CD4-positive, alpha-beta T cell treated with Interleukin-1 beta for 1 hour (primary cell): ENCODE data around the gene CENPA.
"Not testable (repeated sequence)": the region's sequence is repeated elsewhere in the genome, so short reads cannot be mapped to it uniquely, and the experiment has no call there.

Source experiments
- DNase-seq, 2 donors: peaks; one replicate each; pipeline ENCODE4 v3.0.0-alpha.2; 2020 to 2022

CENPA gene

DNA sequence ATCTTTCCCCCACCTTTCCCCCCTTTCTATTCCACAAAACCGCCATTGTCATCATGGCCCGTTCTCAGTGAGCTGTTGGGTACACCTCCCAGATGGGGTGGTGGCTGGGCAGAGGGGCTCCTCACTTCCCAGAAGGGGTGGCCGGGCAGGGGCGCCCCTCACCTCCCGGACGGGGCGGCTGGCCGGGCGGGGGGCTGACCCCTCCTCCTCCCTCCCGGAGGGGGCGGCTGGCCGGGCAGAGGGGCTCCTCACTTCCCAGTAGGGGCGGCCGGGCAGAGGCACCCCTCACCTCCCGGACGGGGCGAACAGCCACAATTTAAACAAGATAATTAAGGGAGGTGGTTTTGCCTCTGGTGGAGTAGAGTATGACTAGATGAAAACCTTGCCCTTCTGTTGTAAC is 9.3 kb downstream of the CENPA start:
- DNase-seq = not testable (repeated sequence)

DNA sequence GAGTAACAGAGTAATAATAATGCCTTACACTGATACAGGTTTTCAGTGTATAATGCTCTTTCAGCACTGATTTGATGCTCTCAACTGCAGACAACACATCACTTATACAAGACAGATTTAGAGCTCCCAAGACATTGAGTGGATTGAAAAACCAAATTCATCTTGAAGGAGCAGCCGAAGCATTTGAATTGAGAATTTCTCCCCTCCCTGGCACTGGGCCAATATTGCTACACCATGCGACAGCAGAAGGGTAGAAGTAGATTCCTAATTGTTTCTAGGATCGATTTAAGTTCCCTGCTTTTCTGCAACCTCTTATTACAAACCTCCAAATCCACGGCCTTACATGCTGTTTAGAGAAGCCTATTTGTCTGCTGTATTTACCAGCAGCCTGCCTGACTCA is 15.5 kb downstream of the CENPA start:
- DNase-seq = no peak

DNA sequence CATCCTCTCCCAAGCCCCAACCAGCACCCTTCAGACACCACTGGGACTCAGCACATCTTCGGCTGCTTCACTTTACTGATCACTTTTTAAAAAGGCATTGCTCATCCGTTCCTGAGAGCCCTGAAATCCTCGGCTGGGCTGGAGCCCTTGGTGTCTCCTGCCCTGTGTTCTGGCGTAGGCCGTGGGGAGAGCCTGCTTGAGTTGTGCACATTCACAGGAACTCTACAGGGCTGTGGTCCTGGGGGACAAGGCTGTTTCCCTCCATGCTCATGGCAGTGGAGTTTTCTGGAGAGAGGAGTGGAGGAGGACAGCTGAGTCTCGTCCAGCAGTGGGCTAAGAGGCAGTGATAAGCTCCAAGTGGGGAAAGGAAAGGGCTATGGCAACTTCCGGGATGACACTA is 15.9 kb downstream of the CENPA start:
- DNase-seq = no peak

DNA sequence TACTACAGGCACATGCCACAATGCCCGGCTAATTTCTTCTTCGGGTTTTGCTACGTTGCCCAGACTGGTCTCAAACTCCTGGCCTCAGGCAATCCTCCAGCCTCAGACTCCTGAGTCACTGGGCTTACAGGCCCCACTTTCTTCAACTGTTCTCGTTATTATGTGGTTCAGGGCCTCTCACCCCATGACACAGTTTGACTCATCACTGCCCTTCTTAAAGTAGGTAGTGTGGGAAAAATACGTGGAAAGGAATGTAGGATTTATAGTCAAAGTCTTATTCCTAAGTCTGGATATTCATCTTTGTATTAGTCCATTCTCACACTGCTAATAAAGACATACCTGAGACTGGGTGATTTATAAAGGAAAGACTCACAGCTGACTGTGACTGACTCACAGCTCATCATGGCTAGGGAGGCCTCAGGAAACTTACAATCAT is 19.4 kb downstream of the CENPA start:
- no peak for DNase-seq

DNA sequence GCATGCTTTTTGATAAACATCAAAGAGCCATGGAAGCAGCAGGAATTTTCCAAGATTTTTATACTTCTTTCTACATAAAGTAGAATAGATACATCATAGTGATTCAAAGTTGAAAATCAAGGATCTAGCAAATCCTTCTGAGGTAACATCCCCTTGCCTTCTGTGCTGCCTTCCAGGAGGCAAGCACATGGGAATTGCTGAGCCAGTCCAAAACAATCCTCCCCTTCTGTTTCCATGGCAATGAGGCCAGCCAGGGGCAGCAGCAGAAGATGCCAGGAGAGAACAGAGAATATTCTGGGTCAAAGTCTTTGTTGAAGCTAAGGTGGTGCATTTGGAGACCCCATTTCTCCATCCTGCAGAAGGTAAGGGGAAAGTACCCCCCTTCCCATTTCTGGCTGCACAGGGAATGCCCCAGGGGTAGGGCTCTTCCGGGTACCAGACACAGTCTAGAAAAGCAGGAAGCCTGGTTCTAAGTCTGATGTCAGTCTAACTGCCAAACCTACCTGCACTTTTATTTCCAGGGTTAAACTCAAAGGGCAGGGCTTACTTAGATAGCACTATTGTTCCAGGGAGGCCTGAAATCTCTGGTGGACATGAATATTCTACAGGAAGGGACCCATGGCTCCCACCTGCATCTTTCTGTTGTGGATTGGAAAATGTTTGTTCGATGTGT is 22.1 kb downstream of the CENPA start:
- DNase-seq = no peak

DNA sequence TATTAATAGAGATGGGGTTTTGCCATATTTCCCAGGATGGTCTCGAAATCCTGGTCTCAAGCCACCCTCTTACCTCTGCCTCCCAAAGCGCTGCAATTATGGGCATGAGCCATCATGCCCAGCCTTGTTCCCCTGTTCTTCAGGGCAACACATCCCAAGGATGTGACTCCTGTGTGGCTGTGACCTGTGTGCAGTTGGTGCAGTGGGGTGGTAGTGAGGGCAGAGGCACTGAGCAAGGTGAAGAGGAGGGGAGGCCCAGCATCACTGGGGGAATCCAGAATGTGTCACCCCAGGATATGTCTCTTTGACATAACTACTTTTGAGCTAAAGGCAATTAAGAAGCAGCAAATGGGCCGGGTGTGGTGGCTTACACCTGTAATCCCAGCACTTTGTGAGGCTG is 23.4 kb downstream of the CENPA start:
- DNase-seq = no peak

DNA sequence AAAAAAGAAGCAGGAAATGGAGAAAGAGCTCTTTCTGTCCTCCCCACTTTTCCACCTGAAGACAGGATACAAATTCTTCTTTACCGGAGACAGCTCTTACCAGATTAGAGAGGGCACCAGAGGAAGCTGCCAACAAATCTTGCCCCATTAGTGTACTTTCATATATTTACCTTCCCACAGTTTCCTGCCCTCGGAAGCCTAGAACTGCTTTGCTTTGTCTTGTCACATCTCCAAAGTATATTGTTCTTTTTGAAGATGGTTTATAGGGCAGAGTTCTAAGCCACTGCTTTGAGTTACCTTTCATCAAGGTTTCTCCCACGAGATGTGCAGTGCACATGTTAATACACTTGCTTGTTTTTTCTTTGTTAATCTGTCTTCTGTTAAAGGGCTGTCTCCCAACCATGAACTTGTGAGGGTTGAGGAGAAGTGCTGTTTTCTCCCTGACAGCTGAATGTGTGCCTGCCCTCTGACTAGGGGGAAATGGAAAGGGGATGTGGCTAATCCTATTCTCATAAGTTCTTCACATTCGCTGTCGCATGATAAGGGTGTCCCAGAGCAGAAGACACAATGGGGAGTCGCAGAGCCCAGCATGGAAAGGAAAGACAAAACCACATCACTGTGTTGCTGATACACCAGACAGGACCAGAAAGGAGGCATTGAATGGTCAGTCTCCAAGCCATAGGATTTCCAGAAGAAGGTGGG is 24.2 kb downstream of the CENPA start:
- DNase-seq = no peak

DNA sequence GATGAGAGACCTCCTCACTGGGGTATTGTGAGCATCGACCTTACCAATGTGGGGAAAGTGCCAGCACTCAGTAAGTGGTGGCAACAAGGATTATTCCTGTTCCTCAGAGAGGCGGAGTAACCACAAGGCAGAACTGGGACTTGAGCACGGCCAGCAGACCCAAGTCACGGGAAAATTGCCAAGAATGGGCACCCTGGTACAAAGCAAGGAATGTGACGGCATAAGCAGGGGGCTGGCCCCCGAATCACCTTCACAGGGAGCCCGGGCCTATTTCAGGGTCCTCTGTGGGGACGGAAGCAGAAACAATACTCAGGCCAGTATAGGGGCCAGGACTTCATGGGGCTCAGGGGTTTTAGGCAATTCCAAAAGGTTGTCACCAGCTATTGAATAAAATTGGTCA is 25.4 kb downstream of the CENPA start:
- DNase-seq = no peak

DNA sequence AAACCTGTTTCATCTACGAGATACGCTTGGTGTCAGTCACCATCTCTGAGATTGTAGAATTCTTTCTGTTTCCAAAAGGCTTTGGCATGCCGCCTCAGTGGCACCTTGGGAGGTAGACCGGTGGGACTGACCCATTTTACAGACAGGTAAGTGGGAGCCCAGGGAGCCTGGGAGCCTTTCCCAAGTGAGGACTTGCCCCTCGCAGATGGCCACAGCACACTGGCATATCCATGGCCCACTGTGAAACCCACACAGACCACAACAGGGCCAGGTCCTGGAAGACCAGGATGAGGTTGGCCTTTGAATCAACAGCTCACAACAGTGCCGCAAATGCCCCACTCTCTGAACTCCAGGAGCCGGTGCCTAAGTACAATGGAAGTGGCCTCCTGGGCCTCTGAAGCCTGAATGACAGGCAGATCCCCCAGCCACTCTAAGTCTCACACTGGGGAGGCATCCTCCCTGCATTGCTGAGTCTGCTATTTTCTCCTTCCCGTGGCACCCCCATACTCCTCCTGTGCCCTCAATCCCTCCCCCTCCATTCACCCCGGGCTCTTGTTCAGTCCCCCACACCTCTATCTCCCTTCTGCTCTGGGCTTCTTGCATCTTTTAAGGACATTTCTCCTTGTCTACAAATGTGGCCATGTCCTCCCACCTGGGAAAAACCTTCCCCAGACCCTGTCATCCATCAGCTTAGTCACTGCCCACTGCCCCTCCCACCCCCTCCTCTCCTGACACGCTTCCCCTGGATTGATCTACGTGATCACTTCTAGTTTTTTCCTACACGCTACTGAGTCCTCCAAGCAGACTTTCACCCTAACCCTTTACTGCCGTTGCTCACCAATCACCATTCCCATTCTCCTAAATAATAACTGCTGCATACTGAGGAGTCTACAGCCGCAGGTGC is 26.2 kb downstream of the CENPA start:
- DNase-seq = no peak

DNA sequence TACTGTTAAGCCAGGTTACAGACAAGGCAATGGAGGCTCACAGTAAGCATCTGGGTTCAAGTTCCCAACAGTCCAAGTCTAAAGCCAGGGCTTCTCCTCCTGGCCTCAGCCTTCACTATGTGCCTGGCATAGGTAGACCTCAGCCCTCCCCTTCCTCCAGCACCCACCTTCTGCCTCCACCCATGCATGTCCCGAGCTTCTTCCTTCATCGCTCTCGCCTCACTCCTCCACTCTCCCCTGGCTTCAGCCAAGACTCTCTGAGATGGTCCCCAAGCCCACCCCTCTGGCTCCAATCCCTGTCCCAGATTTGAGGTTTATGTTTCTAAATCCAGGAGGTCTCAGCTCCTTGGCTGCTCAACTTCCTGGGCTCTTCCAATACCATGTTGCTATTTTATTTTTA is 26.9 kb downstream of the CENPA start:
- no peak for DNase-seq

DNA sequence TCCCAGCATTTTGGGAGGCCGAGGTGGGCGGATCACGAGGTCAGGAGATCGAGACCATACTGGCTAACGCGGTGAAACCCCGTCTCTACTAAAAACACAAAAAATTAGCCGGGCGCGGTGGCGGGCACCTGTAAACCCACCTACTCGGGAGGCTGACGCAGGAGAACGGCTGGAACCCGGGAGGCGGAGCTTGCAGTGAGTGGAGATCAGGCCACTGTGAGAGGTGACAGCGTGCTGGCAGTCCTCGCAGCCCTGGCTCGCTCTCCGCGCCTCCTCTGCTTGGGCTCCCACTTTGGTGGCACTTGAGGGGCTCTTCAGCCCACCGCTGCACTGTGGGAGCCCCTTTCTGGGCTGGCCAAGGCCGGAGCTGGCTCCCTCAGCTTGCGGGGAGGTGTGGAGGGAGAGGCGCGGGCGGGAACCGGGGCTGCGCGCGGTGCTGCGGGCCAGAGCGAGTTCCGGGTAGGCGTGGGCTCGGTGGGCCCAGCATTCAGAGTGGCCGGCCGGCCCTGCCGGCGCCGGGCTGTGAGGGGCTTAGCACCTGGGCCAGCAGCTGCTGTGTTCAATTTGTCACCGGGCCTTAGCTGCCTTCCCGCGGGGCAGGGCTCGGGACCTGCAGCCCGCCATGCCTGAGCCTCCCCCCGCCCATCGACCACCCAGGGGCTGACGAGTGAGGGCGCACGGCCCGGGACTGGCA is 28.4 kb downstream of the CENPA start:
- DNase-seq = not testable (repeated sequence)

DNA sequence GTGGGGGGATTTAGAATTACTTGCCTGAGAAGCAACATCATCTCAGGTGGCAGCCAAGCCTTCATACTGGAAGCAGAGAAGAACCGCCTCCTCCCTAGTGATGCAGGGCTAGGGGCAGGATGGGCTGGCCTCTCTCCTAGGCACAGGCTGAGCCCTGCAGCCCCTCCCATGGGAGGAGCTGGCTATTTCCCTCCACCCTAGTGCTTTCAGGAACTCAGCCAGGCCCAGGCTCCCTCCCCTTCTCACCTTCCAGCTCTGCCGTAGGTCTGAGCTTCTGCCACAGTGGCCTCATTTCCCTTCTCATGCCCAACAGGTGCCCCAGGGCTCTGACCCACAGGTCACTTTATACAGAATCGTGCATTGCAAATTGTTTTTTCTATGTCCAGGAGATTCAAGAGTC is 31.0 kb downstream of the CENPA start:
- DNase-seq = no peak

DNA sequence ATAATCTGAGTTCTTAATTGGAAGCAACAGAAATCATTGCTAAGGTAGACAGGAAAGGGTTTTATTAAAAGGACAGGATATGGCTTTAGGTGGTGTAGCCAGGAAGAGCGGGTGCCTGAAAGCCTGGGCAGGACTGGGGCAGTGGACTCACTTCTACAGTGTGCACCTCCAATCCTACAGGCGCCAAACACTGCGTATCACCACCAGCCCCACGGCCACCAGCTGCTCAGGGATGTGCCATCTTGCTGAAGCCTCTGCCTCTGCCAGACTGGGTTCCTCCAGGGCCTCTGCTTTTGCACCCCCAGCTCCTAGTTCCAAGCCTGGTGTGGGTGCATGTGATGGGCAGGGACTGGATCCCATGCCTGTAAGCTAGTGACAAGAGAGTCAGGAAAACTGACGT is 32.4 kb downstream of the CENPA start:
- DNase-seq = no peak

DNA sequence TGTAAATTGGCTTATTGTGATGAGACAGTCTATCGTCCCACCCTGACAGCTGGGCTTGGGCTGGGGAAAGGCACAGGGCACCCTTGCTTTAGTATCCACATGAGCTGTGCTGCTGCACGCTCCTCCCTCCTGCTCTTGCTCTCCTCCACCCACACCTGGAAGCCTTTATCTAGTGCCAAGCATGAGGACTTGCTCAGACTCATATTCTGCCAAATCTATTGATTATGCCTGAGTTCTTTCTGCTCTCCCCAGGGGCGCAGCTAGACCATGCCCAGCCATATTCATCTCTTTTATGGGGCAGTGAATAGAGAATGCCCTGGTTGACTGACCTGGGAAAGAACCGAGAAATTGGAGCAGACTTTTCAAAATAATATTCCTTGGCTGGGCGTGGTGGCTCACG is 33.1 kb downstream of the CENPA start:
- DNase-seq = no peak

DNA sequence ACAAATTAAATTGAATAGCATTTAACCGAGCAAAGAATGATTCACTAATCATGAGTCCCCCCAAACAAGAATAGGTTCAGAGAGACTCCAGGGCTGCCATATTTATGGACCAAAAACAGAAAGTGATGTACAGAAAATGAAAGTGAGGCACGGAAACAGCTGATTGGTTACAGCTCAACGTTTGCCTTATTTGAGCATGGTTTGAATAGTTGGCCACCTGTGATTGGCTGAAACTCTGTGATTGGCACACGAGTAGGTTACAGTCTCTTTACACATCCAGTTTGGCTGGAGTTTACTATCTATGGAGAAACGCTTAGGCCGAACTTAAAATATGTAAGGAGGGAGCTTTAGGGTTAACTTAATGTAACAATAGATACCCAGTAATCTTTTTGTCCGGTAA is 35.1 kb downstream of the CENPA start:
- no peak for DNase-seq

DNA sequence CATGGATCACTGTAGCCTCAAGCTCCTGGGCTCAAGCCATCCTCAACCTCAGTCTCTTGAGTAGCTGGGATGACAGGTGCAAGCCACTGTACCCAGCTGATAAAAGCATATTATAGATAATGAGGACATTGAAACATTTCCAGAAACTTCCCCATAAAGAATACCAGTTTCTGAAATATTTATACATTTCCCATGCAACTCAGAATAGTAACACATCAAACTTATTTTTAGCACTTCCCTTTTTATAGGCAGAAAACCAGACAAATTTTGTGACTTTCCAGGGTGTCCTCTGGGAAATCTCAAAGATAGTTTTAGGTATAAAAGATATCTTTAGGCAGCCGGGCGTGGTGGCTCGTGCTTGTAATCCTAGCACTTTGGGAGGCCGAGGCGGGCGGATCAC is 37.0 kb downstream of the CENPA start:
- no peak for DNase-seq

DNA sequence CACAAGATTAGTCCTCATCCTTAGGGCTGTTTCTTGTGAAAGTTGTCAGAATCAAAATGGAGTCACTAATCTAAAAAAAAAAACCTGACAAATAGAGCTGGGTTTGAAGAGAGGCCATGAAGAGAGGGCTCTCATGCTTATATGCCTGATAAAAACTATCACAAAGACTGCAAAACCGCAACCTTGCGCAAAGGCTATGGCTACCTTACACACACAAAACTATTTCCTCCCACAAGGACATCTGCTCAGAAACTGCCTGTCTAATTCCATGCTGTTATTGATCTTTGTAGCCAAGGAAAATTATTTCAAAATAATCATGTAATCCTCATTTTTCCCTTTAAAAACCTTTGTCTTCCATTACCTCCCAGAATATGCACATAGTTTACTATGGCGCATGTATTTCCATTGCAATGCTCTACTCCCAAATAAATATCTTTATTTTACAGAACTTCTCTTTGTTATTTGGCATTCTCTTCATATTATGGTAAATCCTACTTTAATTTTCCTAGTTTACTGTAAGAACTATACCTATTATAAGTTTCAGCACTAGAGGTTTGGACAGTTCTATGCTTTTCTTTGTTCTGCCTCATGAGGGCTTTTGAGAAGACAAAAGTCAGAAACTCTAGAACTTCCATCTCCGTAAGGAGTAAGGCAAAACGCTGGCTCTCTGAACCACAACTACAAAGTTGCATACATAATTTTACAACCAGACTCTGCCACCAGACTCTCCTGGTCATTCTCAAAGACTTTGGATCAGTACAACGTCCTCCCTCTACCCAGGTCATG is 52.5 kb downstream of the CENPA start:
- no peak for DNase-seq

DNA sequence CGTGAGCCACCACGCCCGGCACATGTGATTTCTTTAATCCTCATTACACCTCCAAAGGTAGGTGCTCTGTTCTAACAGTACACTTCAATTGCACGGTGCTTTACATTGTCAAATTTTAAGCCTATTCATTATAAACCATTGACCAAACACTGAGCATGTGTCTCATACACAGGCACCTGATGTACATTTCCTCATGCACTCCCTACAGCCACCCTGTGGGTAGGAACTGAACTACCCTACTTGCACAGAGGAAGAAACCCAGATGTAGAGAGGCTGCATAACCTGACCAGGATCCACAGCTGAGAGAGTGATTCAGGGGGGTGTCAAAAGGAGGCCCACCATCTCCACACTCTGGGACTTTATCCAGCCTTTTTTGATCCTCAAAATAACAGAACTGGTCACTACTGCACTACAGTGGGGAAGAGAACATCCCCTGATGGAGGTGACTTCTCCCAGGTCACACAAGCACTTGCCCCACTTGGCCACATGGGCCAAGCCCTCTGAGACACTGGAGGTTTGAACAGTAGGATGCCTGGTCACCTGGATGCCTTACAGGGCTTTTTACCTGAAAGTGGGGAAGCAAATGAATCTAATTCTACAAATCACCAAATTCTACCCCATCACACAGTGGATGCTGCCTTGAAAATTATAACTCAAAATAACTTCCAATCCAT is 55.2 kb downstream of the CENPA start:
- no peak for DNase-seq

DNA sequence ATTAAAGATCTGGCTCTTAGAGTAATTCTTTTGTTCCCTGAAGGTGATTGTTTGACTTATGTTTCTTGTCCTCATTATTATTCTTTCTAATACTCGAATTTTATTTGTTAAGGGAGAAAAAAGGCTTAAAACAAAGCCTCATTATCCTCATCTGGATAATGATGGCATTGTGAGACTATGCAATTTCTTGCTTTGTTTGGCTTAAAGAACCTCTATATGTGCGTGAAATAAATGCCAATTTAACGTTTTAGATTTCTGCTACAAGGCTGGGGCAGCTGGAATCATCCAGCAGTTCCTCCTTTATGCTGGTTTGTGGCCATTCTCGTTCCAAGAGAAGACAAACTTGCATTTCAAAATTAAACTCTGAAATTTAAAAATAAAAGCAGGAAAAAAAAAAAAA is 57.2 kb downstream of the CENPA start:
- DNase-seq = no peak
